Fibroblast of skin of right quadriceps (primary cell): ENCODE results near the gene EDNRA.

Experiments
- DNase-seq: peaks from one replicate; pipeline ENCODE4 v3.0.0-alpha.2; 2013

The EDNRA gene

GRCh38 chr4:147542229-147542990 lies 61.5 kb downstream of the EDNRA start:
- DNase-seq: peak; percentile 32

- DNase-seq: no peak
These were observed 62.1 kb downstream of the EDNRA start for GRCh38 chr4:147543034-147543433.

DNA sequence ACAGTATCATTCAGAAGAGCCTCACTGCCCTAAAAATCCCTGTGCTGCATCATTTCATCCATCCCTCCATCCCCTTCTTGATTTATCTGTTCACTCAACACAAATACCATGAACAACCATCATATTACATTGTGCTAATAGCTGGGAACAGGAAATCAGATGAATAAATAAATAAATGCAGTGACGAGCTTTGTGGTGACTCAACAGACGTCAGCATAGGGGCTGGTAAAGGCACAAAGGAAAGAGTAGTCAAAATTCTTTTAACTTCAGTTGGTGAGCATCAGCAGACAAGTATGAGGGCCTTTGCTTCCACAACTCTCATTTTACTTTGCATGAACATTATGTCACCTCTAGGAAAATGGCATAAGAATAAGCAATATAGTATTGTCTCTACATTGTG lies 65.5 kb downstream of the EDNRA start:
- DNase-seq: peak; percentile 96

GRCh38 chr4:147547314-147548056 lies 66.6 kb downstream of the EDNRA start:
- DNase-seq: peak; percentile 75

- DNase-seq: peak; percentile 46
These were observed 67.4 kb downstream of the EDNRA start for GRCh38 chr4:147548256-147548655.

DNA sequence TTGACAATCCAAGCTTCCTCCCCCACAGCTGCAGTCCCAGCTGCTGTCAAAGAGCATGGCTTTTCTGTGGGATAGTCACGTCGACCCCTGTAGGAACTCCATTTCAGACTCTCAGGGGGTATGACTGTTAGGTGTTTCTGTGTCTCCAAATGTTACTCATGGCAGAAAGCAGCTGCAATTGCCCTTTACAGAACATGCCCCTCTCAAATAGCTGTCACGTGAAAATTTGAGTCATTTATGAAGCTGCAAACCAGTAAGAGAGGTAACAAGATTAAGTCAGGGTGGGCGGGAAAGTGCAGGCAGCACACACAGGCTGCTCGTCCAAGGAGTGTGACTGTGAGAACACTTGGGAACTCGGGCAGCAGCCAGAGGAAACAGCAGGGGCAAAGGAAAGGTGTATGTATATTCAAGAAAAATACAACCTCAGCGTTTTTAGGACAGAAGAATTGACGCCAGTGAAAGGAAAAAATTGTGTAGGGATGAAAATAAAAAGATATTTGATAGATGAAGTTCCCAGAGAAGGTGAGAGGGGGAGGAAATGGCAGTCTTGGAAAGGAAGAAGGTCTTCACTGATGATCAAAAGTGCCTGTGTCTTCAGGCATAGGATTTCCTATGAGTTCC lies 69.8 kb downstream of the EDNRA start:
- peak; percentile 73 for DNase-seq

GRCh38 chr4:147560625-147561024 lies 79.7 kb downstream of the EDNRA start:
- peak; percentile 33 for DNase-seq

GRCh38 chr4:147566762-147567161 lies 85.9 kb downstream of the EDNRA start:
- no peak for DNase-seq

DNA sequence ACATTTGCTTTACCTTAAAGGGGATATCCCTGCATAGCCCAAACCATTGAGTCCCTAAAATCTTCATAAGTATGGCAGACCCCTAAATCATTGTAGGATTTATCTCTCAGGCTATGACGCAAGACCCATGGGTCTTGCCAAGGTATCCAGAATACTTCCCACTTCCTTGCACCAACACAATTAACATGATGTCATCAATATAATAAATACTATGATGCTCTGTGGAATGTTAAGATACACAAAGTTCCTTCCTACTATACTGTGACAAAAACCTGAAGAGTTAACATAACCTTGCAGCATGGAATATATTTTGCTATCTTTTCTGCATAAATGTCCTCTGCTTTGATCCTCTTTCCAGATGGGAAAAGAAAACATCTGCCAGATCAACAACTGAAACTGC lies 86.4 kb downstream of the EDNRA start:
- DNase-seq: no peak

DNA sequence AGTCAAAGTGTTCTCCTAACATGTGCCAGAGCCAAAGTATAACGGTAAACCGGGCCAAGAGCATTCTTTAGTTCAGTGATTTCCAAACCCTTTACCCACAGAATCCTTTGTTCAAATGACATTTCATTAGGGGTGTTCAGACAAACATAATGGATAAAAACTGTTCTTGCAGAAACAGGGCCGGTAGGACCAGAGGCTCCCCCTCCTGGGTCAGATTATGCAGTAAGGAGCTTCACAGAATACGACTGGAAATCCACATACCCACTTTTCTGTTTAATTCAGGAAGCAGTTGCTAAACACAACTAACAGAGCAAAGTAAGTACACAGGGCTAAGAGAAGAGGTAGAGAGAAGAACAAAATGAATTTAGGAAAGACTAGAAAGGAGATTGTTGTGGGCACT lies 89.7 kb downstream of the EDNRA start:
- DNase-seq: no peak

DNA sequence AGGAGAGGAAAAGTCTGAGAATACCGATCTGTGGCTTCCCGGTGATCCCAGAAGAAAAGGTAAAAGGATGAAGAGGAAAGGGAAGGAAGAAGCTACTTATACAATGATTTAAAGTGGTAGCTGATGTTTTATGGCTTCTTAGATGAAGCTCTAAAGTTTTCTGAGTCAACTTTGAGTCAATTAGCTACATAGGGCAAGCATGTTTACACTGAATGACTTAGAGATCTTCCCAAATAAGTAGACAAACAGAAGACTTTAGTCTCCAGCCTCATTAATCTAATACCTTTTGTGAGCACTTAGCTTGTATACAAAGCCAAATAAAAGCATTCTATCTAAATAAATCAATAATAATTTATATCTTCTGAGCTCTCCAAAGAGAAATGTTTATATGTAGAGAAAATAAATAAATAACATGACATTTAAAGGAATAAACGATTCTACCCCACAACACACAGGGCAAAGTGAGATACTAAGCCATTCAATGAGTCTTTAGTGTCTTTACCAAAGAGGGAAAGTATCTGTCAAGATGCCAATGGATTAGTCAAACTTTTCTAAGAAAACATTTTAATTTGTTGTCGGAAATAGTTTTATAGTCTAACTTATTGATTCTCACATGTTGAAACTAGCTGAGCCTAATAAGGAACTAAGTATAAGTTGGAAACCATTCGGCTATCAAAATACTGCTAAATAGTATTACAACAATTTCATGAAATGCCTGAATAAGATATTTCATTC lies 90.3 kb downstream of the EDNRA start:
- DNase-seq: no peak

GRCh38 chr4:147576084-147576483 lies 95.2 kb downstream of the EDNRA start:
- no peak for DNase-seq

- DNase-seq: peak; percentile 77
These were observed 97.2 kb downstream of the EDNRA start for GRCh38 chr4:147578051-147578476.

- DNase-seq: no peak
These were observed 97.7 kb downstream of the EDNRA start for GRCh38 chr4:147578593-147578992.

GRCh38 chr4:147580396-147580795 lies 99.5 kb downstream of the EDNRA start:
- no peak for DNase-seq

DNA sequence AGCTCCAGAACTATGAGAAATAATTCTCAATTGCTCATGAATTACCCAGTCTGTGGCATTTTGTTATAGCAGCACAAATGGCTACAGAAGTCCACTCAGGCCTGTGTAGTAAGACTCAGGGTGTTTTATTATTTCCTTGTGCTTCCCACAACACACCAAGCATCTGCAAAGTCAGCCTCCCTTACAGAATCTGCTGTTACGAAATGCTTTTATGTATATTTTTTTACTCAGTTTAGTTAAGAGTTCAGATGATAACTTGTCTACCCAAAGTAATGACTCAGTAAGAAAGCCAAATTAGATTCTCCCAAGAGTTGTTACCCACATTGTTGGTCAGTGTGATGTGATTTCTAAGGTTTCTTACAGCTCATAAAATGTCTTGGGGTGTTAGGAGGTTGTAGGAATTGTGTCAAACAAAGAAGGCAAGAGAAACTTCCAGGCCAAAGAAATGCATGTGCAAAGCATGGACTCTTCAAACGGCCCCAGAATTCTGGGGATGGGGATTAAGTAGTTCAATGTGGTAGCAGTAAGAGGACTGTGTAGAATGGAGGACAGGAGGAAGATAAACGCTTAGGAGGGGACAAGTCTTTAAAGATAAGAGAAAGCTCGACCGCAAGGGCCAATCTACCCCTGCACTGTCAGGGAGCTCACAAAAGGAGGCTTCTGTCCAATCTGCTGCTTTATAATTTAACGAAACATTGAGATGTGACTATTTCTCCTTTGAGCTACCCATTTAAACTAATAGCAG lies 100.9 kb downstream of the EDNRA start:
- DNase-seq: peak; percentile 79

DNA sequence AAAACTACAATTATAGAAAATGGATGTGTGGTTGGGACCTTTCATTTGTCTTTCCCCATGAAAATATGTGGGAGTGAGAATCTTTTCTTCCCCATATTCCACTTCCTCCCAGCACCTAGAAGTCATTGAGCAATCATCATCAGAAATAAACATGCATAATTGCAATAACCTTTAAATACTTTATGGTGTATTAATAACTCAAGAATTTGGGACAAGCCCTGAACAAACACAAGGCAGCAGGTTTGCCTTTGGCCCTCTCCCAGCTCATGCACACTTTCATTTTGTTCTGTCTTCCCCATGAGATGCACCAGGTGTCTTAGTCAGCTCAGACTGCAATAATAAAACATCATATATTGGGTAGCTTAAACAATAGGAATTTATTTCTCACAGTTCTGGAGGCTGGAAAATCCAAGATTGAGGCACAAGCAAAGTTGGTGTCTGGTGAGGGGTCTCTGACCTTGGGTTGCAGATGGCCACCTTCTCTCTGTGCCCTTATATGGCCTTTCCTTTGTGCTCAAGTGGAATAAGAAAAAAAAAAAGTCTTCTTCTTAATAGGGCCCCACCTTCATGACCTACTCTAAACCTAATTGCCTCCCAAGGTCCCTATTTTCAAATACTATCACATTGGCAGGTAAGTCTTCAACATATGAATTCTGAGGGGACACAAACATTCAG lies 101.6 kb downstream of the EDNRA start:
- DNase-seq: peak; percentile 60

DNA sequence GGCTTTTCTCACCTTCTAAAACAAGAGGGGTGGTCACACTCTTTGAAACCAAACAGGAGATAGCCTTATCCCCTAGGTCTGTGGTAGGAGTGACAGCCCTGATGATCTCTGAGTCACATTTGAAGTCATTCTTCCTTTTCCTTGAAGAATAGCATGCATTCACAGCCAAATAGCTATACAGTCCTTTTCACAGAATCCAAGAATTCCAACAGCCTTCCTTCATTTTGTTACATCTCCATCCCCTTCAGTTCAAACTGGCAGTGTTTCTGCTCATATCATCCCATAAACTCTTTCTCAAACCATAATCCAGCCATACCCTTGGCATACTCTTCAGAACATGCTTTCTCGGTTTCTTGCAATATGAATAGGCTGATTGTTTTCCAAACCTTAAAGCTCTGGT lies 103.0 kb downstream of the EDNRA start:
- no peak for DNase-seq

GRCh38 chr4:147586032-147586431 lies 105.1 kb downstream of the EDNRA start:
- DNase-seq: no peak

DNA sequence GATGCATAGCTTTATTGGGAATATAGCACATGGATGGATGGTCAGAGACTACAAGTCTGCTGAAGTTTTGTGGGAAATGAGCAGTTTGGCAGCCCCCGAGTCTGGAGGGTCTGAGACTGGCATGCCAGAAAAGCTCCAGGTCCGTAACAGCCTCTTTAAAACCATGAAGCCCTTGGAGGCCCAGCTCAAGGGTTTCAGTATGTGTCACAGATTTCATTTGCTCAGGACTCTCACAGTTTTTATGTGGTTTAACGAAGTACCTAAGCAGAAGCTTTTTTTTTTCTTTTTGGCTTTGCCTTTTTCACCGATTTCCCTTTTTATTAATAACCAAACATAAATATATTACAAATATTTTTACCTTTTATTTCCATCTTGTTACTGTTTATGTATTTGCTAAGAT lies 105.7 kb downstream of the EDNRA start:
- no peak for DNase-seq

GRCh38 chr4:147587041-147587440 lies 106.1 kb downstream of the EDNRA start:
- no peak for DNase-seq

DNA sequence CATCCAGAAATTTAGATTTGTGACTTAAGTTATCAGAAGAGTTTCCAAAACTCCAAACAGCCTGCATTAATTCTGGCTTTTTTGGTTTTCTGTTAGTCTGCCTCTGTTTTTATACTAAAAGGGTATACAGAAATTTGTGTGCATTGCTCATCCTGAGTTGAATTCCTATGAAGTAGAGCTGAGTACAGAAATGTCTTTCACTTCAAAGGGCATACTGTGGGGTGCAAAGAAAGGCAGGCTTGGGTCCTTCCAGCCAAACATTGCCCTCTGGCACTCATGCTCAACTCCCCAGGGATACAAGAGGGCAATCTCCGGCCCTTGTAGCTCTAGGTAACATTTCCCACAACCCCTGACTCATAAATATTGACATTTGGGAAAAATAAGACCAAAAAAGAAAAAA lies 108.7 kb downstream of the EDNRA start:
- no peak for DNase-seq
